WTC11 (cell line): ENCODE measurements around the gene ZDHHC19.

Experiments
- AFF4 ChIP-seq: sonication (generic); formaldehyde crosslinking; IDR thresholded peaks from 2 replicates; pipeline ENCODE4 v1.8.1; 2023; ENCODE audit warnings: mild to moderate bottlenecking, missing genetic modification reagents, borderline replicate concordance
- CREM ChIP-seq: sonication (generic); formaldehyde crosslinking; IDR thresholded peaks from 2 replicates; pipeline ENCODE4 v1.8.1; 2022; ENCODE audit warnings: mild to moderate bottlenecking, missing genetic modification reagents, moderate library complexity
- CTCF ChIP-seq: fragments of 200-600 bp; IDR thresholded peaks from 2 replicates; pipeline ENCODE4 v1.8.0; 2022; ENCODE audit warnings: antibody characterized with exemption
- ESRRA ChIP-seq: sonication (generic); formaldehyde crosslinking; IDR thresholded peaks from 2 replicates; pipeline ENCODE4 v1.8.1; 2022; ENCODE audit warnings: mild to moderate bottlenecking, missing genetic modification reagents, borderline replicate concordance
- MAX ChIP-seq: sonication (generic); formaldehyde crosslinking; IDR thresholded peaks from 2 replicates; pipeline ENCODE4 v1.8.0; 2022; ENCODE audit warnings: mild to moderate bottlenecking, missing genetic modification reagents
- RELA ChIP-seq: sonication (generic); formaldehyde crosslinking; IDR thresholded peaks from 2 replicates; pipeline ENCODE4 v1.8.1; 2022; ENCODE audit warnings: missing genetic modification reagents, mild to moderate bottlenecking, borderline replicate concordance
- TCF7 ChIP-seq: sonication (generic); formaldehyde crosslinking; IDR thresholded peaks from 2 replicates; pipeline ENCODE4 v1.8.0; 2022; ENCODE audit warnings: mild to moderate bottlenecking, low read depth, missing genetic modification reagents, moderate library complexity

GRCh38 chr3:196246612-196247308, 35.6 kb upstream of the ZDHHC19 start:
- TF ChIP-seq ESRRA (CRISPR knock-in tag) (no peak), MAX (no peak), AFF4 (no peak), CREM (no peak), CTCF (no peak), TCF7 (CRISPR knock-in tag) (no peak), RELA (CRISPR knock-in tag) (no peak)
